A172 (cell line): ENCODE measurements around the gene TOLLIP. TPM values are rescaled to one million over a fixed set of nuclear protein-coding genes. Genes with fewer than 3 reads are reported as not detected.
A peak's percentile ranks its signal among the peaks of the same experiment; 100 is the strongest.
"Not testable (repeated sequence)": the region's sequence is repeated elsewhere in the genome, so short reads cannot be mapped to it uniquely, and the experiment has no call there.

Experiments used
- DNase-seq: peaks from one replicate; pipeline ENCODE4 v3.0.0-alpha.2; 2015; ENCODE audit warnings: low spot score
- total RNA-seq: library from RNA; depleted of rRNA; stranded (reverse); fragments of >200 nt; shearing (Covaris generic); gene quantifications from 2 replicates; pipeline ENCODE4 v1.2.3, GENCODE V29; 2014

Gene TOLLIP
- total RNA-seq, 1 experiment from 2014 or later: 24.4 TPM

DNA sequence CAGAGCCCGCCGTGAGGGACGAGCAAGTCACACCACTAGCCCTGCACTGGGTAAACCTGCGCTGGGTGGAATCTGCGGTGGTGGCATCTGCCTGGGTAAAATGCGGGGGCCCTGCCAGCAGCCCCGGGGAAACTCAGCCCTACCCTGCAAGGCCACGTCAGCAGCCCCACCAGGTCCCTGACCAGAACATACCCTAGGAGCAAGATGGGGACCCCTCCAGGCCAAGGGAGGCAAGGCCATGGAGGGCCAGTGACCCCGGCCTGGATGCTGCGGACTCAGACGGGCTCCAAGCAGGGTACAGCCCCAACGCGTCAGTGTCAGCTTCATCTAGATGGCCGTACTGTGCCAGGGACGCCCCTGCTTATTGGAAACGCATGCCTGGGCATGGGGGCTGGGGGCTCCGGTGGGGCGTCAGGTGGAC lies 26.3 kb downstream of the TOLLIP start:
- no peak for DNase-seq

DNA sequence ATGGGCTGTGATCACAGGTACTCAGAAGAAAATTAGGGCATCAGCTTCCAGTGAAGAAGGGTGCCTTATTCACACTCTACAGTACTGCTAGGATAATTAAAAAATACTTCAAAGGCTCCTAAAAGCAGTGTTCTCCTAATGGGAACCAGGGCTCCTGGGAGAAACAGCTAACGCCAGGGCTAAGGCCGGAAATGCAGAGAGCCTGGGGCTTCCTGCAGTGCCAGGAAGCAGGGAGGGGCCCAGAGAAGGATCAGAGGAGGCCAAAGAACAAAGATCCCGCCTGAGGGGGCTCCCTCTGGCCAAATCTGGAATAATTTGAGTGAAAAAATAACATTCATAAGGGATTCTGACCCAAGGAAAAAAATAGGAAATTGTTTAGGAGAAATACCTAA lies 27.5 kb downstream of the TOLLIP start:
- no peak for DNase-seq

DNA sequence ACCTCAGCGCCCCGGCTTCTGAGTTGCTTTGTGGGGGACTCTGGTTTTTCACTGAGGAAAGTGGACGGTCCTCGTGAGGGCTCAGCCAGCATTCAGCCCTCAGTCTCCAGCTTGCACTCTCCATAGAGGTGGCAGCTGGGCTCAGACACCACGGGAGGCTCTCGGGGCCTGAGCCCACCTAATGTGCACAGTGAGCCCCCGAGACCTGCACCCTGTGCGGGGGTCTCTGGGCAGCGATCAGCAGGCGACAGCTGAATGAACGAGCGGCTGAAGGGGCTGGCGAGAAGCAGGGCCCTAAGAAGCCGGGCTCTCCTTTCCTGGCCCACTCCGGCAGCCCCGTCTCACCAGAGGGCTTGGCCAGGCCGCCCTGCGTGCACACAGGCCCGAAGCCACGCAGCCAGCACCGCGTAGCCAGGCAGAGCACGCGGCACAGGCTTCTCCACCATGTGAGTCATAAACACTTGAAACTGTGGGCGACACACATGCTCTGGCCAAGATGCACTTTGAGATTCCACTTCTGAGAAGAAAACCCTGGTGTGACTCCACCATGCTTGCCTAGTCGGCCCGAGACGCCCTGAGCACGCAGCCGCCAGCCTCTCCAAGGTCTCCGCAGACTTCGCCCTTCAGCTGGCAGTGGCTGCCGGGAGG lies 28.0 kb downstream of the TOLLIP start:
- DNase-seq: no peak

DNA sequence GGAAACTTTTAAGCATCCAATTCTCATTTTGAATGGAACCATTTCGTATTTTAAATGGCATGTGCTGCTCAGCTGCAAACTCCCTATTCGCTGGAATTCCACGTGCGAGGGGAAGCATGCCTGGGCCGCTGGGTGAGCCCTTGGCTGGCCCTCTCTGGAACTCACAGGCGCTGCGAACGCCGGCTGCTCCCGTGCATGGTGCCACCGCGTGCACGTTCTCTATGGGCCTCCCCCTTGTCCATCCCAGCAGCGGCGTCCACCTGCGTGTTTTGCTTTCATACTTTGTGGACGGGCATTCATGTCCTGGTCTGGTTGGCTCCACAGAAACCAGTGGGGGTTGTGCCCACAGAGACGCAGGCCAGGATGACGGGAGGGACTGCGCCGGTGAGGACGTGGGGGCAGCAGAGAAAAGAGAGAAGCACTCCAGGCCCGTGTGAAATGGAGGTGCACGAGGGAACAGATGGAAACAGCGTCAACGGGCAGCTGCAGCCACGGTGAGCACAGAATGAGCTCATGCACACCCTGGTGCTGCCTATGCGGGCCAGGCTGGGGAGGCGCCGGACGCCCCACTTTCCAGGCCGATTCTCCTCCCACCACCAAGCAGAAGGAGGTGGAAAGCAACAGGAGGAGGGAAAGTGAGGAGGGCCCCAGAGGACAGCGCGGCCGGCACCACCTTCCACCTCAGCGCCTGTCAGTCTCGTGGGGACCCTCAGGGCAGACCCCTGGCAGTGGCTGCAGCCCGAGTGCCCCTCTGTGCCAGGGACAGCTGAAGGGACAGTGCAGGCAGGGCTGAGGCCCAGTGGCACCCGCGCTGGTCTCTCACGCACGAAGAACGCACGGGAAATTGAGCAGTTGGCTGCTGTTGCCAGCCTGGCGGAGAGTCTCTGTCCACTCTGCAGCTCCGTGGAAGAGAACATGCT lies 29.1 kb downstream of the TOLLIP start:
- DNase-seq: no peak

DNA sequence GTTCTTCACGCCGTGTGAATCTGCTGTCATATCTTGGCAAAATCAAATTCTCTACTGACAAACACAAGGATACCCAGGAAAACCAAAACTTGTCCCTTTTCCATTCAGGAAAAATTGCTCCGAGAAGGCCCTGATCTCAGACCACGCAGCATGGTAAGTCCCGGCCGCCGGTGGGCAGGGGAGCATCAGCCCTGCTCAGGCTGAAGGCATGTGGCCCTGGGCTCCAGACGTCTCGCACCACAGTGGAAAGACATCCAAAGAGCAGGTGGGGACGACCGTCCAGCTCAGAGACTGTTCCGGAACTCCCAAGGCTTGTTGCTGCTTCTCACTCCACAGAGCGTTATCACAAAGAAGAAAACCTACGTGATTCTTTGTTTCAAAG lies 29.8 kb downstream of the TOLLIP start:
- no peak for DNase-seq

DNA sequence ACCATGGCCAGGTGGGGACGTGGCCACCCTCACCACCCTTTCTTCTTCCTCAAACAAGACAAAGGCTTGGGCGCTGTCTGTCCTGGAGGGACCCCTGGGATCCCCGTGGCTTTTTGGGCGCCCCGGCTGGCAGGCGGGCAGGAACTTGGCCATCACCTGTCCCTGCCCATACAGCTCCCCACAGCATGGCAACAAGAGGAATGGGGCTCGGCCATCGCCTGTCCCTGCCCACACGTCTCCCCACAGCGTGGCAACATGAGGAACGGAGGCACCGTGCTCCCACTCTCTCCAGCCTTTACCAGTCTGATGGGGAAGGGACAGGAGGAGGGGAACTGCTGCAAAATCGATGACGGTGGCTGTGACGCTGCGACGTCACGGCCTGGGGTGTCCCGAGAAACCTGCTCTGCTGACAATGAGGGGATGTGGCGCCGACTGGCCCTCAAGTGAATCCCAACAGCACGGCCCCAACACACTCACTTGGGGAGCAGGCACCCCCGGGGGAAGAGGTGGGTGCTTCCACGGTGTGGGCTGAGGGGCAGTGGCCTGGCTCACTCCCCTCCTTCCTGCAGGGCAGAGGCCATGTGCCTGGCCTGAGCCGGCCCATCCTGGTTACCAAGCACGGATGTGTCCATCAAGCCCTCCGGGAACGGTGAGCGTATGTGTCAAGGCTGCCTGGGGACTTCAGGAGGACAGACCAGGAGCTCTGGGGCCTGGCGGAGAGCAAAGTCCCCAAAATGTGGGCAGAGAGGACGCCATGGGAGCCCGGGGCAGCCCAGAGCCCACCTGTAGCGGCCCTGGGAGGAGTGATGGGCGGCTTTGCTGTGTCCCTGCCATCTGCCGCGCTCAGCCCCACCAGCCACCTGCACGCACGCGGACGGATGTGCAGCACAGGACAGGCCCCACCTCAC lies 30.4 kb downstream of the TOLLIP start:
- no peak for DNase-seq

DNA sequence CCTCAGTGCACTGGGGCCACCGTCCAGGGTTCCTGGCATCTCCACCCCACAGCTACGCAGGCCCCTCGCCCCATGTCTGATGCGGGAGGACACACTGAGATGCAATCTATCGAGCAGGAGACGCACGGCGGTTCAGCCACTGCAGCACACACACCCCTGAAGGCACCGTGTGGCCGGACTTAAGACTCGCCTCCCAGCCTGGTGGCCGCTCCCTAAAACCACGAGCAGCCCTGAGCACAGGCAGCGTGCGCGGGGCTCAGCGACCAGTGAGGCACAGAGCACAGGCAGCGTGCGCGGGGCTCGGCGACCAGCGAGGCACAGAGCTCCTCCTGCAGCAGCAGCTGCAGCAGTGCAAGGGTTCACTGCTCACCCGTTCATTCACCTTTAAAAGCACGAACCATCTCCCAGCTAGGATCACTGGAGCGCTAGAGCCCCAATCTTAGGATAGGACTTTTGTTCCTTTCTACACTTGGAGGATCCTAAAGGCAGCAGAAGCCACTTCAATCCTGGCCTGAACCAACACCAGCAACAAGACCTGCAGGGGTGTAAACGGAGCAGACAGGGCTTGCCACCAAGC lies 31.4 kb downstream of the TOLLIP start:
- DNase-seq: no peak

DNA sequence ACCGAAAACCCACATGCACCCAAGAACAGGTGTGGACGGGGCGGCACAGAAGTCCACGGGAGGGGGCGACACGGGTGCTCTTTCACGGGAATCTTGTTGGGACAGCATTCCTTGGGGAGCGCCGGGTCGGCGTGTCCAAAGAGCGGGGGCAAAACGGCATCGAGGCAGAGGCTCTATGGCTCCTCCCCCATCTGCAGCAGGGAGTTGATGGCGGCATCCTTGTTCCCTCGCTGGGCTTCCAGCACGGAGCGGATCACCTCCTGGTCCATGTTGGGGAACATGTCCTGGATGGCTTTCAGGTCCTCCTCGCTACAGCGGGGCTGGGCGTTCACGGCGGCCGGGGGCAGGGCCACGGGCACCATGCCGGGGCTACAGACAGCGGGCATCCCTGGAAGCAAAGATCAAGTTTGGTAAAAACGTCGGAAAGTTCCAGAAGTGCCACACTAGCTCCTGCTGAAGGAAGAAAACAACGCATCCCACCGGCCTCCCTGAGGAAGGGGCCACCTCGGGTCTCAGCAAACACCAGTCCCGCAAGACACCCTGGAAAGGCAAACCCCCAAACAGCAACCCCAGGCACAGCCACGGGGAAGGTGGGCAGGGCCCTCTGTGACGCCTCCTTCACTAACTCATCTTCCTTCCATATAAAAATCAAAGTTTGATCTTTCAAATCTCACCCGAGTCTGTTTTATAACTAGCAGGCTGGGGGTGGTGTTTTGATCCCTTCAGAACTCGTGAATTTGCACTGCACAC lies 32.4 kb downstream of the TOLLIP start:
- no peak for DNase-seq

DNA sequence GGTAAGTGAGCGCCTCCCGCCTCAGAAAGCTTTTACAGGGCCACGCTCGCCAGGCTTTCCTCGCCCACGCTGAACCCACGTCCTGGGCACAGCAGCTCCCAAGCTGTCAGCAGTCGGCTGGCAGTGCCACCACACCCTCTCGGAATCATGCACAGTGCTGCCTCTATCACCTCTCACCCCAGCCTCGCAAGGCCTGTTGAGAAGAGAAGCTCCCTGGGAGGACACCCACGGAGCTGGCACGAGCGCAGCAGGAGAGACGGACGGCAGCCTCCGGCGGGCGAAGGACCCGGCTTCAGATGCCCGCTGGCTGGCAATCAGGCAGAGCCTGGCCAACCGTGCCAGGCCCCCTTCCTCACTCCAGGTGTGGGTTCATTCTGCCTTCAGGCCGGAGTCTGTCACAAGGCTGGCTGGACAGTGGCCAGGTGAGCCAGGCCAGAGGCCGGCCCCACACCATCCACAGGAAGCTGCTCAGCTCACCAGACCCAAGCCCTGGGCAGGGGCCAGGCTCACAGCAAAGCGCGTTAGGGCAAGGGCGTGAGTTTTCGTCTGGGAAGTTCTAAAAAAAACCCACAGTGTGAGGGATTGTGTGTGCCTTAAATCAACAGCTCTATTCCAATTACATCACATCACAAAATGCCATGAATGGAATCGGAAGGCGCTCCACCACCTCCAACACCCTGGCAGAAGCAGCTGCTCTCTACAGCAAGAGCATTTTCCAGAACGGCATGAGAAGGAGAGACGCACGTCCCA lies 33.2 kb downstream of the TOLLIP start:
- DNase-seq: no peak

DNA sequence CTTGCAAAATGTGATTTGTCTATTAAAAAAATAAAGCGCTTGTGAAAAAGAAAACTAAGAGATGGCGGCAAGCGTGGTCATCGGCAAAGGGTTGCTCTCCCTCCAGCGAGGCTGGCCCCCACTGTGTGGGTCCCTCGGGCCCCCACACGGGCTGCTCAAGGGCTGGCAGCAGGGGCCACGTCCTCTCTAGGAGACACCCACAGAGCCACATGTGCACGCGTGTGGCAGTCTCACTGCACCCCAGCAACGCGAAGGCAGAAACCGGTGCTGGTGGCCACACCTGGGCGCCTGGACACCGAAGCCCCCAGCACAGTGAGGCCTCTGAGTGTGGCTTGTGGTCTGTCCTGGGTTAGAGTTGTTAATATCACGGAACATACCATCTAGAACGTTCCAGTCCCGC lies 34.4 kb downstream of the TOLLIP start:
- no peak for DNase-seq

DNA sequence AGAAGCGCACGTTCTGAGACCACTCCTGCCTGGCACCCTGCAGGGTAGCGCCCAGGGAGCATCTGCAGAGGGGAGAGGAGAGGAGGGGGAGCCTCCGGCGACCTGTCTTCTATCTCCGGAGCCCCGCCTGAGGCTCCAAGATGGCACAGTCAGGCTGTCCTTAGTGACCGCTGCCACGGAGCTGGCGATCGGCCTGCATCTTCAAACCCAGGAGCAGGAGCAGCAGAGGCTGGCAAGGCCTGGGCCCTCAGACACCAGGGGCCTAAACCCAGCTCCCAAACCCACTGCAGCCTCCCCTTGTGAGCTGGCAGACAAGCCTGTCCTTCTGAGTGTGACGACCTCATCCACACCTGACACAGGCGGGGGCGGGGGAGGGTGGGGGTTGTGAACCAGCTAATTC lies 34.9 kb downstream of the TOLLIP start:
- no peak for DNase-seq

DNA sequence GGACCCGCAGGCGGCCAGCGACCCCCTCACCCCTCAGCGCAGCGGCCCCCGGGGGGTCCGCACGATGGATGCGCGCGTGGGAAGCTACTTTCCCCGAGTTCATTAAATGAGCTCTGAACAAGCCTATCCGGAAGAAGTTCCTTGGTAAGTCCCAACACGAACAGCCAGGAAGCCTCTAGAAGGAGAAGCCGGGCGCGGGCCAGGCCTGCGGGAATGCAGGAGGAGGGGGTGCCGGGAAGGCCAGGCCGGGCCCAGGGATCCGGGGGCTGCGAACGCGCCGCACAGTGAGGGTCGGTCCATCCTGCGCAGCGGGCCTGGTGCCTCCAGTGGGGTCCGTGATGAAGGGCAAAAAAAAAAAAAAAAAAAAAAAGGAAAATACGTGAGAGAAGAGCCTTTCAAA lies 36.9 kb downstream of the TOLLIP start:
- no peak for DNase-seq

DNA sequence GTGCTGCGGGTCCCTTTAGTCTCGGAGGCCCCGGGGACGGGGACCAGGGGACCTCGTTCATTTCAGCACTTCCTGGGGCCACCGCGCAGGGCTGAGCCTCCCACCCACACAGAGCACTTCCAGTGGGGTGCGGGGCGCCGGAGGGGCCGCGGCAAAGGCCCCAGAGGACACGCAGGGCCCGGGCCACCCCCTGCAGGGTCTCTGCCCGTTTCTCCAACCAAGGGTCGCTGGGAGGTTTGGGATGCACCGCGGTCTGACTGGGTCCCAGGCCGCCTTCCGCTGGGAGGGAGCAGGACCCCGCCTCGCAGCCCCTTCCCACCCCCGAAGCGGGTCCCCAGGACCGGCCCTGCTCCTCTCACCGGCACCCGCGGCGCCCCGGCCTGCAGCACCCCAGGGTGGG lies 37.5 kb downstream of the TOLLIP start:
- DNase-seq: no peak

DNA sequence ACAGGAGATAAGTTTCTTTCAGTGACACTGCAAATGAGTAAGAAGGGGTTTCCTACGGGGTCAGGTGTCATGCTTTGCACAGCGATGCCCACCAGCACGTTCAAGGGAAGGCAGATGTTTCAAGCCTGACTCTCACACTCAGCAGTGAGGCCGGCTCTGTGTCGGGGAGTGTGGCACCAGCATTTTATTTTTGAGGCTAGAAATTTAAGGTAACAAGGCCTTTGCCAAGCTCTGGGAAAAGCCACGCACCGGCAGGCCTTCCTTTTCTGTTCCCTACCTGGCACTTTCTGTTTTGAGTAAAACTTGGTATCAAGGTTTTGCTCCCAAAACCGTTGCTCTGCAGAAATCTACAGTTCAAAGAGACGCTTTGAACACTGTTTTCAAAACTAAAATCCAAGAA lies 38.0 kb downstream of the TOLLIP start:
- DNase-seq: no peak

DNA sequence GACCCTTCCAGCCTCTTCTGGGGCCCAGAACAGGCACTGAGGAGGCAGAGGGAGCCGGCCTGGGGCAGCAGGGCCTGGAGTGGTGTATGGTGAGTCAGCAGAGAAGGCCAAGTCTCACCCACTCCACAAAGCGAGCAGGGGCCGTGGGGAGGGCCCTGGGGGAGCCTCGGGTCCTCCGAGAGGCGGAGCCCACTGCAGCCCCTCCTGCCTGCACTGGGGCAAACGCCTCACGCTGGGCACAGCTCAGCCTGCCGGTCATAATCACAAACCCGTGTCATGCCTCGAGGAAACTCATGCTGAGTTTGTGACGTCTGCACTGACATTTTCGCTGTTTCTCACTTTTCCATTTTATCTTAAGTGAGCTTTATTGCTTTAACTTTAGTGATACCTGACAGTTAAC lies 38.4 kb downstream of the TOLLIP start:
- DNase-seq: no peak

DNA sequence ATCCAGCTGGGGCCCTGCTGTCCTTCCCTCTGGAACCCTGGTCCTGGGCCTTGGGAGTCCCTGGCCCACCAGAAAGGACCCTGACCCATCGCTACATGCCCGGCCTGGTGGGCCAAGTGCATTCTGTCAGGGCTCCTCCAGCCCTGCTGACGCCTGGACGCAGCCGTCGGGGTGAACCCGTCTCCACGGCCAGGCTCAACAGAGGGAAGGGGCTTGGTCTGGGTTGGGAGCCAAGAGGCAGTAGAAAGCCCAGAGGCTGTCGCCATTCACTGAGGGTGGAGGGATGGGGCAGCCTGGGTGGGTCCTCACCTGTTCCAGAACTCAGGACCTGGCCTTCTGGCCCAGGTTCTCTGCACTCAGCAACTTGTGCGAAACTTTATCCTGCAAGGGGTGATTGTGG lies 39.0 kb downstream of the TOLLIP start:
- no peak for DNase-seq

DNA sequence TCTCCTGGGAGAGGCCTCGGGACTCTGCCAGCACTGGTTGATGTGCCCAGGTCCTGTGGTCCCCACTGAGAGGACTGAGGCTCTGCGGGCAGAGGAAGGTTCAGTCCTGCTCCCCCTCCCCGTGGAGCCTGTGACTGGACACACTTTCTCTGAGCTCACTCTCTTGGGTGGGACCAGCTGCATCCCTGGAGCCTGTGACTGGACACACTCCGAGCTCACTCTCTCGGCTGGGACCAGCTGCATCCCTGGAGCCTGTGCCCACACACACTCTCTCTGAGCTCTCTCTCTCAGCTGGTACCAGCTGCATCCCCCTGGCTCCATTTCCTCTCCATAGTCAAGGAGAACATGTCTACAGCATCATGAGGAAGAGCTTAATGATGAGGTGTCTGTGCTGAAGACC lies 39.5 kb downstream of the TOLLIP start:
- DNase-seq: no peak

DNA sequence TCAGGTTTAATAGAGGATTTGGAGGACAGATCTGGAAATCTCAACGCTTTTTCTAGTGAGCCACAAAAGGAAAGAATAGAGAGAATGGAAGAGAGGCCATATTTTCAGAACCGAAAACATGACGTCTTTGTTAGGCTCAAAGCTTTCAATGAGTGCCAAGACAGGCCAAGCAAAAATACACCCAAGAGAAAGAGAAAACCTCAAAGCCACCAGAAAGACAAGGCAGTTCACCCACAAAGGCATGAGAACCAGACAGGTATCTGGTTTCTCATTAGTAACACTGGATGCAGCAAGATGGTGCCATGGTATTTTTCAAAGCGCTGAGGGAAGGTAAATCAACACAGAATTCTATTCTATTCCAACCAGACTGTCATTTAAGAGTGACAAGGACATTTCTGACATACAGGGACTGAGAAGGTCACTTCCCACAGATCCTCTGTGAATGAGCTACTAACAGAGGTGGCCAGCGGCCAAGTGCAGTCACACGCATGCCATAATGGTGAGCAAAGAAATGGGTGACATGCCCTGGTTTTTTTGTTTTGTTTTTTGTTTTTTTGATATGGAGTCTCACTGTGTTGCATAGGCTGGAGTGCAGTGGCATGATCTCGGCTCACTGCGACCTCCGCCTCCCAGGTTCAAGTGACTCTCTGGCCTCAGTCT lies 41.9 kb downstream of the TOLLIP start:
- DNase-seq: no peak

DNA sequence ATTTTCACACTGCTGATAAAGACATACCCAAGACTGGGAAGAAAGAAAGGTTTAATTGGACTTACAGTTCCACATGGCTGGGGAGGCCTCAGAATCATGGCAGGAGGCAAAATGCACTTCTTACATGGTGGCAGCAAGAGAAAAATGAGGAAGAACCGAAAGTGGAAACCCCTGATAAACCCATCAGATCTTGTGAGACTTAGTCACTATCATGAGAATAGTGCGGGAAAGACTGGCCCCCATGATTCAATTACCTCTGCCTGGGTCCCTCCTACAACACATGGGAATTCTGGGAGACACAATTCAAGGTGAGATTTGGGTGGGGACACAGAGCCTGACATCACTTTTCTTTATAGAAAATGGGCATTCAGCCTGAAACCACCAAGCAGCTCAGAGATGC lies 42.5 kb downstream of the TOLLIP start:
- DNase-seq: peak; percentile 10

DNA sequence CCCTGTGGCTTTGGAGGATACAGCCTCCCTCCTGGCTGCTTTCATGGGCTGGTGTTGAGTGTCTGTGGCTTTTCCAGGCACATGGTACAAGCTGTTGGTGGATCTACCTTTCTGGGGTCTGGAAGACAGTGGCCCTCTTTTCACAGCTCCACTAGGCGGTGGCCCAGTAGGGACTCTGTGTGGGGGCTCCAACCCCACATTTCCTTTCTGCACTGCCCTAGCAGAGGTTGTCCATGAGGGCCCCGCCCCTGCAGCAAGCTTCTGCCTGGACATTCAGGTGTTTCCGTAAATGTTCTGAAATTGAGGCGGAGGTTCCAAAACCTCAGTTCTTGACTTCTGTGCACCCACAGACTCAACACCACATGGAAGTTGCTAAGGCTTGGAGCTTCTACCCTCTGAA lies 44.0 kb downstream of the TOLLIP start:
- DNase-seq: not testable (repeated sequence)
